Right lobe of liver (tissue), 6 donors: ENCODE data around the gene MARCHF4. TPM values are rescaled to one million over a fixed set of nuclear protein-coding genes. Genes with fewer than 3 reads are reported as not detected.

Experiments
- ATAC-seq, 4 donors: fragments of 200-7000 bp; cut with Tn5 transposase; one replicate each; pipeline ENCODE4 v1.9.1; 2020; ENCODE audit warnings: mild to moderate bottlenecking in 4 of 4, moderate library complexity in 4 of 4
- DNase-seq, 3 donors: peaks; one replicate each; pipeline ENCODE4 v3.0.0-alpha.2; 2020
- H3K27ac ChIP-seq, 3 donors: fragments of 200-600 bp; one replicate each; pipeline ENCODE4 v1.8.0; 2022
- H3K27me3 ChIP-seq, 2 donors: fragments of 200-600 bp; one replicate each; pipeline ENCODE4 v1.8.0; 2022
- H3K36me3 ChIP-seq, 4 donors: fragments of 200-600 bp; sonication (generic) in 1 of 4; one replicate each; pipeline versions ENCODE4 v1.5.1 to v1.8.0; 2017 to 2022; ENCODE audit warnings: control low read depth in 1 of 4
- H3K4me1 ChIP-seq, 4 donors: fragments of 200-600 bp; sonication (generic) in 1 of 4; one replicate each; pipeline versions ENCODE4 v1.5.1 to v1.8.0; 2017 to 2022; ENCODE audit warnings: control low read depth in 1 of 4
- H3K4me3 ChIP-seq, 3 donors: fragments of 200-600 bp; one replicate each; pipeline ENCODE4 v1.8.0; 2022
- H3K9me3 ChIP-seq, 4 donors: fragments of 200-600 bp; sonication (generic) in 1 of 4; one replicate each; pipeline versions ENCODE4 v1.5.1 to v1.8.0; 2017 to 2022; ENCODE audit warnings: control low read depth in 1 of 4
- CTCF ChIP-seq, 4 donors: fragments of 200-600 bp in 3 of 4; fragments of 450-650 bp in 1 of 4; IDR thresholded peaks; one replicate each; pipeline versions ENCODE4 v1.5.1 to v1.8.0; 2016 to 2022; ENCODE audit warnings: antibody characterized with exemption in 4 of 4, mild to moderate bottlenecking in 2 of 4
- POLR2A ChIP-seq: fragments of 450-650 bp; IDR thresholded peaks from one replicate; pipeline ENCODE4 v1.6.1; 2017; ENCODE audit warnings: antibody characterized with exemption, mild to moderate bottlenecking
- WGBS: methylation state at CpG from one replicate; pipeline ENCODE4 v1.1.6; 2018; ENCODE audit warnings: low coverage, low lambda C conversion rate; ENCODE audit not compliant: insufficient coverage; ENCODE audit errors: missing lambda C conversion rate; 5-methylcytosine and 5-hydroxymethylcytosine counted together
- intact Hi-C, 2 donors: fragments of 100-400 bp; cut with DNase I; formaldehyde crosslinking; loops; one replicate each; pipeline versions ENCODE4 v1.11.2 to v1.14.1; 2022
- long read RNA-seq: library from polyadenylated mRNA; unstranded; transcript quantifications from one replicate; pipeline ENCODE4 v2.0.0, GENCODE V29; 2019
- total RNA-seq, 6 experiments: library from RNA; depleted of rRNA in 2 of 6; stranded (reverse); fragments of >200 nt in 2 of 6; fragmentation: NEBNext Ultra II Directional in 3 of 6; extraction: Animal tissue kit (Norgen Biotek cat#: 25700) in 3 of 6; gene quantifications; one replicate each; pipeline versions ENCODE4 v1.1.0 to v1.2.4, GENCODE V29; 2016 to 2023
- donor health status: DM: no; HTN: yes; CAD: no.
- donor health status: DM: no; HTN: no; CAD: no.
- donor health status: DM: no; HTN: no; CAD: no.
- donor health status: DM: no; HTN: yes; CAD: no.
- donor health status: DM: no; HTN: yes; CAD: no.

MARCHF4 gene
- total RNA-seq: not detected
- long read RNA-seq: 0 reads

GRCh38 chr2:216371721-216372702 is at the start of gene MARCHF4:
MARCHF4 (minus strand) TSS chr2:216372483; CDS start chr2:216370260, 2,223 bp downstream.
- DNase-seq (peak; percentile 53 to 73 (median 66)), ATAC-seq (peak; percentile 81 to 97 (median 90))
- Histone ChIP-seq H3K36me3 (no peaks in the 10 kb centered on the region), H3K9me3 (no peaks in the 10 kb centered on the region), H3K4me1 (peaks cover 0 to 9% (median 0%) of the 10 kb centered on the region in 4 donors), H3K27me3 (peaks cover 0 to 15% of the 10 kb centered on the region in 2 donors), H3K27ac (no peak within 1 kb of the TSS), H3K4me3 (no peak within 1 kb of the TSS)
- WGBS: 2% methylated on average over 52 of the region's 60 CpGs
- intact Hi-C loops: no loop called here
- TF ChIP-seq POLR2A (no peak), CTCF (IDR thresholded peaks at IDR 0.05) (no peak)

- 78% methylated on average over 4 of the region's 9 CpGs for WGBS
- peaks cover 9 to 40% (median 16%) of the 10 kb centered on the region in 4 donors for H3K36me3 ChIP-seq
These were observed 48.3 kb upstream of the MARCHF4 start for GRCh38 chr2:216420367-216421101.

GRCh38 chr2:216418981-216419380 is 46.7 kb upstream of the MARCHF4 start:
- 75% methylated on average over 1 of the region's 1 CpG for WGBS
- TF ChIP-seq CTCF (IDR thresholded peaks at IDR 0.05) (no peak), POLR2A (no peak)

More at GRCh38 chr2:216420367-216421101, 48.3 kb upstream of the MARCHF4 start:
- intact Hi-C loops: no loop called here
- Histone ChIP-seq H3K9me3 (no peaks in the 10 kb centered on the region), H3K4me3 (no peak overlapping the region), H3K4me1 (no peaks in the 10 kb centered on the region), H3K27ac (no peak overlapping the region), H3K27me3 (no peaks in the 10 kb centered on the region)
- ATAC-seq (no peak), DNase-seq (no peak)
- no peak for TF ChIP-seq CTCF (IDR thresholded peaks at IDR 0.05)
- TF ChIP-seq POLR2A: no peak

GRCh38 chr2:216416571-216417307 is 44.5 kb upstream of the MARCHF4 start:
- Histone ChIP-seq H3K36me3 (peaks cover 7 to 15% (median 9%) of the 10 kb centered on the region in 4 donors), H3K9me3 (no peaks in the 10 kb centered on the region), H3K27ac (no peak overlapping the region), H3K27me3 (no peaks in the 10 kb centered on the region), H3K4me3 (no peak overlapping the region), H3K4me1 (peaks cover 0 to 5% (median 0%) of the 10 kb centered on the region in 4 donors)
- intact Hi-C loops: no loop called here
- TF ChIP-seq POLR2A (no peak), CTCF (IDR thresholded peaks at IDR 0.05) (no peak)
- WGBS: 92% methylated on average over 4 of the region's 6 CpGs
- no peak for DNase-seq
- ATAC-seq: no peak

More at GRCh38 chr2:216418981-216419380, 46.7 kb upstream of the MARCHF4 start:
- ATAC-seq: no peak
- Histone ChIP-seq H3K4me1 (no peaks in the 10 kb centered on the region), H3K27me3 (no peaks in the 10 kb centered on the region), H3K27ac (no peak overlapping the region), H3K36me3 (peaks cover 7 to 33% (median 11%) of the 10 kb centered on the region in 4 donors), H3K4me3 (no peak overlapping the region), H3K9me3 (no peaks in the 10 kb centered on the region)
- no peak for DNase-seq
- intact Hi-C loops: no loop called here
